Endothelial cell (in vitro differentiated cells): ENCODE results near the gene SOBP. TPM values are rescaled to one million over a fixed set of nuclear protein-coding genes. Genes with fewer than 3 reads are reported as not detected.

Experiments used
- DNase-seq: peaks from one replicate; pipeline ENCODE4 v3.0.0; 2021; ENCODE audit warnings: low spot score
- H3K27ac Mint-ChIP-seq: one replicate; pipeline ENCODE4 v1.8.0; 2021; ENCODE audit warnings: mixed read lengths, inconsistent platforms; ENCODE audit not compliant: unreplicated experiment
- H3K27me3 Mint-ChIP-seq: one replicate; pipeline ENCODE4 v1.8.0; 2021; ENCODE audit warnings: mild to moderate bottlenecking, moderate library complexity, mixed read lengths, inconsistent platforms; ENCODE audit not compliant: unreplicated experiment
- H3K36me3 Mint-ChIP-seq: one replicate; pipeline ENCODE4 v1.8.0; 2021; ENCODE audit warnings: mild to moderate bottlenecking, low read depth, mixed read lengths, inconsistent platforms; ENCODE audit not compliant: unreplicated experiment
- H3K4me1 Mint-ChIP-seq: one replicate; pipeline ENCODE4 v1.8.0; 2021; ENCODE audit warnings: mild to moderate bottlenecking, mixed read lengths, inconsistent platforms; ENCODE audit not compliant: unreplicated experiment
- H3K4me3 Mint-ChIP-seq: one replicate; pipeline ENCODE4 v1.8.0; 2021; ENCODE audit warnings: mild to moderate bottlenecking, mixed read lengths, inconsistent platforms; ENCODE audit not compliant: unreplicated experiment
- H3K9me3 Mint-ChIP-seq: one replicate; pipeline ENCODE4 v1.8.0; 2021; ENCODE audit warnings: mixed read lengths, inconsistent platforms; ENCODE audit not compliant: unreplicated experiment
- CTCF ChIP-seq: fragments of 200-600 bp; sonication (generic); IDR thresholded peaks from one replicate; pipeline ENCODE4 v1.5.0; 2021; ENCODE audit warnings: antibody characterized with exemption; ENCODE audit not compliant: unreplicated experiment
- total RNA-seq: library from RNA; stranded (reverse); fragmentation: NEBNext Ultra II Directional; extraction: Animal tissue kit (Norgen Biotek cat#: 25700); gene quantifications from one replicate; pipeline ENCODE4 v1.2.1, GENCODE V29; 2021; ENCODE audit not compliant: unreplicated experiment

SOBP gene
- total RNA-seq, 1 donor from 2014 or later = 1.5 TPM

- peaks cover 5% of the 10 kb centered on the region for H3K27me3 Mint-ChIP-seq
- H3K4me1 Mint-ChIP-seq = peaks cover 5% of the 10 kb centered on the region
- H3K9me3 Mint-ChIP-seq = no peaks in the 10 kb centered on the region
- TF ChIP-seq CTCF = no peak
- no peak overlapping the region for H3K27ac Mint-ChIP-seq
- H3K36me3 Mint-ChIP-seq = no peaks in the 10 kb centered on the region
- DNase-seq = no peak
- H3K4me3 Mint-ChIP-seq = no peak overlapping the region
These were observed 139.0 kb downstream of the SOBP start for GRCh38 chr6:107628878-107629277.

- H3K4me3 Mint-ChIP-seq = no peak overlapping the region
- no peaks in the 10 kb centered on the region for H3K36me3 Mint-ChIP-seq
- peaks cover 9% of the 10 kb centered on the region for H3K27me3 Mint-ChIP-seq
- no peaks in the 10 kb centered on the region for H3K9me3 Mint-ChIP-seq
- no peak overlapping the region for H3K27ac Mint-ChIP-seq
- no peak for TF ChIP-seq CTCF
- peaks cover 6% of the 10 kb centered on the region for H3K4me1 Mint-ChIP-seq
- no peak for DNase-seq
These were observed 139.7 kb downstream of the SOBP start for GRCh38 chr6:107629548-107630129.

- Mint-ChIP-seq H3K27ac (no peak overlapping the region), H3K4me1 (peaks cover 6% of the 10 kb centered on the region), H3K36me3 (peaks cover 1% of the 10 kb centered on the region), H3K4me3 (no peak overlapping the region), H3K9me3 (no peaks in the 10 kb centered on the region), H3K27me3 (peaks cover 9% of the 10 kb centered on the region)
- TF ChIP-seq CTCF = no peak
- DNase-seq = no peak
These were observed 140.5 kb downstream of the SOBP start for GRCh38 chr6:107630348-107630977.

GRCh38 chr6:107632381-107633136 is 142.6 kb downstream of the SOBP start:
- H3K4me3 Mint-ChIP-seq = no peak overlapping the region
- peaks cover 9% of the 10 kb centered on the region for H3K27me3 Mint-ChIP-seq
- peaks cover 8% of the 10 kb centered on the region for H3K4me1 Mint-ChIP-seq
- no peak overlapping the region for H3K27ac Mint-ChIP-seq
- TF ChIP-seq CTCF = no peak
- H3K9me3 Mint-ChIP-seq = no peaks in the 10 kb centered on the region
- DNase-seq = no peak
- H3K36me3 Mint-ChIP-seq = peaks cover 4% of the 10 kb centered on the region
